AG04449 (cell line): ENCODE data around the gene LYRM7.

Experiments
- CTCF ChIA-PET: fragments of 350-600 bp; formaldehyde crosslinking; extraction: SDS; loops from one replicate; lab custom pipeline; 2021; ENCODE audit warnings: antibody characterized with exemption; lab: Yijun Ruan, JAX
- POLR2A ChIA-PET: fragments of 400-600, 350-600 bp; formaldehyde crosslinking; extraction: SDS; loops from one replicate; lab custom pipeline; 2020; ENCODE audit warnings: antibody characterized with exemption, inconsistent platforms; lab: Yijun Ruan, JAX
- DNase-seq: peaks from one replicate; pipeline ENCODE4 v3.0.0-alpha.2; 2010; ENCODE audit warnings: low read depth, low spot score
- H3K4me3 ChIP-seq: 2 replicates; pipeline ENCODE4 v1.5.1; 2011; ENCODE audit warnings: low read depth, mild to moderate bottlenecking, control low read depth, low read length
- TF ChIP-seq, protein P1 (sequence below): IDR thresholded peaks from one replicate; pipeline ENCODE4 v1.5.1; 2011; ENCODE audit warnings: mild to moderate bottlenecking, moderate library complexity, low read length, control low read depth, inconsistent platforms; ENCODE audit not compliant: insufficient read depth; ENCODE audit errors: missing control alignments

LYRM7 gene

DNA sequence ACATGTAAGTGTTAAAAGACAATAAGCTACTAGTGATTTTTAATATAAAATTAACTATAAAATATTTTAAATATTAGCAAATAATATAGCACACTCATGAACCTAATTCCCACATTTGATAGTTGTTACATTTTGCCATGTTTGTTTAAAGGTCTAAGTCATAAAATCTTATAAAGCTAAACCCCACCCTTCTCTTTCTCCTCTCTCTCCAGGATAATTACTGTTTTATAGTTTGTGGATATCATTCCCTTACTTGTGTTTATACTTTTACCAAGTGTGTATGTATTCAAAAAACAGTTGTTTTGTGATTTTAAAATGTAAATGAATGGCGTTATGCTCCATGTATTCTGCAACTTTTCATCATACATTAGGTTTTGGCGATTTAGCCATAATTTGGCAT is 34.2 kb downstream of the LYRM7 start:
- POLR2A ChIA-PET: no interaction called here
- DNase-seq: no peak
- TF ChIP-seq, protein P1, sequence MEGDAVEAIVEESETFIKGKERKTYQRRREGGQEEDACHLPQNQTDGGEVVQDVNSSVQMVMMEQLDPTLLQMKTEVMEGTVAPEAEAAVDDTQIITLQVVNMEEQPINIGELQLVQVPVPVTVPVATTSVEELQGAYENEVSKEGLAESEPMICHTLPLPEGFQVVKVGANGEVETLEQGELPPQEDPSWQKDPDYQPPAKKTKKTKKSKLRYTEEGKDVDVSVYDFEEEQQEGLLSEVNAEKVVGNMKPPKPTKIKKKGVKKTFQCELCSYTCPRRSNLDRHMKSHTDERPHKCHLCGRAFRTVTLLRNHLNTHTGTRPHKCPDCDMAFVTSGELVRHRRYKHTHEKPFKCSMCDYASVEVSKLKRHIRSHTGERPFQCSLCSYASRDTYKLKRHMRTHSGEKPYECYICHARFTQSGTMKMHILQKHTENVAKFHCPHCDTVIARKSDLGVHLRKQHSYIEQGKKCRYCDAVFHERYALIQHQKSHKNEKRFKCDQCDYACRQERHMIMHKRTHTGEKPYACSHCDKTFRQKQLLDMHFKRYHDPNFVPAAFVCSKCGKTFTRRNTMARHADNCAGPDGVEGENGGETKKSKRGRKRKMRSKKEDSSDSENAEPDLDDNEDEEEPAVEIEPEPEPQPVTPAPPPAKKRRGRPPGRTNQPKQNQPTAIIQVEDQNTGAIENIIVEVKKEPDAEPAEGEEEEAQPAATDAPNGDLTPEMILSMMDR: no peak
- CTCF ChIA-PET: no interaction called here
- no peak overlapping the region for H3K4me3 ChIP-seq

DNA sequence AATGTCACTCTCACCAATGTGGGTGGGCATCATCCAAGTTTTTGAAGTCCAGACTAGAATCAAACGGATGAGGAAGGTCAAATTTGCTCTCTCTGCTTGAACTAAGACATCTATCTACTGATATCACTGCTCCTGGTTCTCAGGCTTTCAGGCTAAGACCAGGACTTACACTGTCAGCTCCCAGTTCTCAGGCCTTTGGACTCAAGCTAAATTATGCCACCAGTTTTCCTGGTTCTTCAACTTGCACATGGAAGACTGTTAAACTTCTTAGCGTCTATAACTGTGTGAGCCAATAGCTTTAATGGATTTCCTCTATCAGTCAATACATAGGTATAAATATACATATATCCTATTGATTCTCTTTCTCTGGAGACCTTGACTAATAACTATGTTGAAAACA is 35.3 kb downstream of the LYRM7 start:
- ChIA-PET POLR2A (no interaction called here), CTCF (no interaction called here)
- no peak overlapping the region for H3K4me3 ChIP-seq
- DNase-seq: no peak
- TF ChIP-seq, protein P1: no peak

DNA sequence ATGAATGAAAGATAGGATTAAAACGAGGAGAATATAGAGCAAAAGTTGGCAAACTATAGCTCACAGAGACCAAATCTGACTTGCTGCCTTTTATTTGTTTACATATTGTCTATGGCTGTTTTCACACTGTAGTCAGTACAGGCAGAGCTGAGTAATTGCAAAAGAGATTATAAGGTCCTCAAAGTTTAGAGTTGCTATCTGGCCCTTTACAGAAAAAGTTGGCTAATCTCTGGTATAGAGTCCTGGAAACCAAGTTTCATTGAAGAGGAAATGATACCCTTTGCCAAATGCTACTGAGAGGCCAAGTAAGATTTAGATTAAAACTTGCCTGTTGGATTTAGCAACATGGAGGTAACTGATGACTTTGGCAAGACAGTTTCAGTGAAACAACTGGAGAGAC is 36.0 kb downstream of the LYRM7 start:
- ChIA-PET CTCF (interaction anchor here (1.3 kb wide), 1 partner anchor 12 kb away, joined by 3 read pairs; no protein-coding TSS in a partner anchor), POLR2A (no interaction called here)
- no peak overlapping the region for H3K4me3 ChIP-seq
- DNase-seq: no peak
- TF ChIP-seq, protein P1: no peak

DNA sequence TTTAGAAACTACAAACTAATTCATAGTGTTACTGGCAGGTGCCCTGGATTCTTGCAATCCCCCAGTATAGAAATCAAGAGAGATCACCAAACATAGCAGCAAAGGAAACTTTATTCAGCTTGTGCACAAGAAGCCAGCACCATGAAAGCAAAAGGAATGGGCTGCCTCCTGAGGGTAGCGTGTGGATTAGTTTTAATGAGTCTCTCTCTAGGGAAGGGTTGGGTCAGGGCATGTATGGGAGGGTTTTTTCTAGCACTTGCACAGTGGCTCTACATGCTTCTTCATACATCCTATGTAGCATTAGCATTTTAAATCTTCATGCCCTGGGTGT is 38.4 kb downstream of the LYRM7 start:
- no peak for DNase-seq
- ChIA-PET CTCF (no interaction called here), POLR2A (no interaction called here)
- TF ChIP-seq, protein P1: no peak
- H3K4me3 ChIP-seq: no peak overlapping the region

DNA sequence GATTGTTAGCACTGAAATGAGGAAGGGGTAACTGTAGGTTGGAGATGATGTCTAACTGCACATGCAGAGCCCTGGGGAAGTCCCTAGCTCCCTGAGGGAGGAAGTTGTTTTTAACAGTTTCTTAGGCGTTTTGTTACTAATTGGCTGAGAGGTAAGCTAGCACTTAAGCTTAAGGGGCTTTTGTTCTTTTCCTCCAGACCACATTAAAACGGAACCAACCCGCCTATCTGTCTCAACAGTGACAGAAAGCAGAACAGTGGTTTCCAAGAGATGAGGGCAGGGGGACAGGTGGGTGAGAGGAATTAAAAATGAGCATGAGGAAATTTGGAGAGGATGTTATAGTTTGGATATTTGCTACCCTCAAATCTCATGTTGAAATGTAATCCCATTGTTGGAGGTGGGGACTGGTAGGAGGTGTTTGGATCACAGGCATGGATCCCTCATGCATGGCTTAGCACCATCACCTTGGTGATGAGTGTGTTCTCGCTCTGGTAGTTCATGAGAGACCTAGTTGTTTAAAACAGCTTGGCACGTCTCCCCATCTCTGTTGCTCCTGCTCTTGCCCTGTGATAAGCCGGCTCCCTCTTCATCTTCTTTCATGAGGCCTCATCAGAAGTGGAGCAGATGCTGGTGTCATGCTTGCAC is 38.9 kb downstream of the LYRM7 start:
- TF ChIP-seq, protein P1: no peak
- no peak for DNase-seq
- CTCF ChIA-PET: no interaction called here
- POLR2A ChIA-PET: no interaction called here
- no peak overlapping the region for H3K4me3 ChIP-seq

DNA sequence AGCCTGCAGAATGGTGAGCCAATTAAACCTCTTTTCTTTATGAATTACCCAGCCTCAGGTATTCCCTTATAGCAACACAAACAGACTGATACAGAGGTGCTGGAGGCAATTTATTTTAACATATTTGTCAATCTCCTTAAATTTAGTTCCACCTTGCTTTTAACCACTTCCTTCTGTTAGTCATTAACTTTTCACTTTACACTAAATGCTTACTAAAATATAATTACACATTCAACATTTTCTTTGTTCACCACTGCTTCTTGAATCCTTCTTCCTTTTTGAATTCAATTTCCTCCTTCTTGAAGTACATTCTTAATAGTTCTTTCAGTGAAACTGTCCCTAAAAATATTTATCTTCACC is 39.4 kb downstream of the LYRM7 start:
- CTCF ChIA-PET: no interaction called here
- no peak for DNase-seq
- no peak overlapping the region for H3K4me3 ChIP-seq
- TF ChIP-seq, protein P1: no peak
- POLR2A ChIA-PET: no interaction called here
